Measurements from ENCODE around the gene BFSP1. TPM values are rescaled to one million over a fixed set of nuclear protein-coding genes. Genes with fewer than 3 reads are reported as not detected.

BFSP1 gene
- total RNA-seq, 4 donors from 2014 or later, result 0.18 to 0.46 TPM; not detected in 2

DNA sequence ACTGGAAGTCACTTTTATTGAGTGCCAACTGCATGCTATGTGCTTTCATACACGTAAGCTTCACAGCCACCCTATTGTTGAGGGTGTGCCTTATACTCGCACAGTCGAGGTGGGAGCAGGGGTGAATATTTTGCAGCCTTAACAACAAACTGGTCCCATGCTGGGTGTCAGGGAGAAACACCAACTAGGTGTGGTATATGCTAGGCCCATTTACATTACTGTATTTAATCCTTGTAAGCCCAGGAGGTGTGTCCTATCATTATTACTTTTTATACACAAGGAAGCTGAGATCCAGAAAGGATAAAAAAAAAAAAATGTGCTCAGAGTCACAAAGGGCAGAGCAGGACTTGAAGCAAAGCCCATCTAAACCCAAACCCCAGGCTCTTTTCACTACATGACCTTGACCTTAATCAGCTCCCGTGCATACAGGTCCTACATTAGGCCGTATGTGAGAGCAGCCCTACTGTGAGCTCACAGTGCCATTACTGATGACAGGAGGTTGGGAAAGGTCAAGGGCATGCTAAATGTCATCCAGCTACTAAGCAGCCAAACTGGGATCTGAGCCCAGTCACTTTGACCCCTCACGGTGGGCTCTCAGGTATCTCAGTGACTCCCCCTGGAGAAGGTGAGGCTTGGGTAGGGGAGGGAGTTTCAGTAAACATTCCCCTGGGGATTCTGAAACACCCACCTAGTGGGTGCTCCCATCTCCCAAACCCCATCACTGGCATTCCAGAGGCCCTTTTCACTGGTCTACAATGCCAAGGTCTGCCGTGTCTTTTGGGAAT is 61.7 kb downstream of the BFSP1 start:
- Histone ChIP-seq H3K9me3 (no peaks in the 10 kb centered on the region), H3K36me3 (no peaks in the 10 kb centered on the region), H3K27ac (no peak overlapping the region), H3K4me3 (no peak overlapping the region), H3K4me1 (no peaks in the 10 kb centered on the region), H3K27me3 (no peaks in the 10 kb centered on the region)
- DNase-seq, result no peak
- in situ Hi-C loops (cut with MboI; ENCODE audit: low sequenced_read_pairs in 4 of 4), result no loop called here
- TF ChIP-seq, protein P1, sequence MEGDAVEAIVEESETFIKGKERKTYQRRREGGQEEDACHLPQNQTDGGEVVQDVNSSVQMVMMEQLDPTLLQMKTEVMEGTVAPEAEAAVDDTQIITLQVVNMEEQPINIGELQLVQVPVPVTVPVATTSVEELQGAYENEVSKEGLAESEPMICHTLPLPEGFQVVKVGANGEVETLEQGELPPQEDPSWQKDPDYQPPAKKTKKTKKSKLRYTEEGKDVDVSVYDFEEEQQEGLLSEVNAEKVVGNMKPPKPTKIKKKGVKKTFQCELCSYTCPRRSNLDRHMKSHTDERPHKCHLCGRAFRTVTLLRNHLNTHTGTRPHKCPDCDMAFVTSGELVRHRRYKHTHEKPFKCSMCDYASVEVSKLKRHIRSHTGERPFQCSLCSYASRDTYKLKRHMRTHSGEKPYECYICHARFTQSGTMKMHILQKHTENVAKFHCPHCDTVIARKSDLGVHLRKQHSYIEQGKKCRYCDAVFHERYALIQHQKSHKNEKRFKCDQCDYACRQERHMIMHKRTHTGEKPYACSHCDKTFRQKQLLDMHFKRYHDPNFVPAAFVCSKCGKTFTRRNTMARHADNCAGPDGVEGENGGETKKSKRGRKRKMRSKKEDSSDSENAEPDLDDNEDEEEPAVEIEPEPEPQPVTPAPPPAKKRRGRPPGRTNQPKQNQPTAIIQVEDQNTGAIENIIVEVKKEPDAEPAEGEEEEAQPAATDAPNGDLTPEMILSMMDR (IDR thresholded peaks at IDR 0.05 in 4 of 5, conservative IDR thresholded peaks at IDR 0.05 in 1 of 5), result no peak
- TF ChIP-seq POLR2A (IDR thresholded peaks at IDR 0.05), result no peak
- intact Hi-C loops (cut with DNase I; ENCODE audit: low total_unique reads), result no loop called here
- no peak for ATAC-seq

DNA sequence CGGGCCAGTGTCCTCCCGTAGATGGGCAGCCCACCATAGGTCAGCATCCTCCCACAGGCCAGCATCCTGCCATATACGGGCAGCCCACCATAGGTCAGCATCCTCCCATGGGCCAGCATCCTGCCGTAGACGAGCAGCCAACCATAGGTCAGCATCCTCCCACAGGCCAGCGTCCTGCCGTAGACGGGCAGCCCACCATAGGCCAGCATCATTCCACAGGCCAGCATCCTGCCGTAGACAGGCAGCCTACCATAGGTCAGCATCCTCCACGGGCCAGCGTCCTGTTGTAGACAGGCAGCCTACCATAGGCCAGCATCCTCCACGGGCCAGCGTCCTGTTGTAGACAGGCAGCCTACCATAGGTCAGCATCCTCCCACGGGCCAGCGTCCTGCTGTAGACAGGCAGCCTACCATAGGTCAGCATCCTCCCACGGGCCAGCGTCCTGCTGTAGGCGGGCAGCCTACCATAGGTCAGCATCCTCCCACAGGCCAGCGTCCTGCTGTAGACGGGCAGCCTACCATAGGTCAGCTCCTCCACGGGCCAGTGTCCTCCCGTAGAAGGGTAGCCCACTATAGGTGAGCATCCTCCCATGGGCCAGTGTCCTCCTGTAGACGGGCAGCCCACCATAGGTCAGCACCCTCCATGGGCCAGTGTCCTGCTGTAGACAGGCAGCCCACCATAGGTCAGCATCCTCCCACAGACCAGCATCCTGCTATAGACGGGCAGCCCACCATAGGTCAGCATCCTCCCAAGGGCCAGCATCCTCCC is 62.9 kb downstream of the BFSP1 start:
- no peaks in the 10 kb centered on the region for H3K9me3 ChIP-seq
- in situ Hi-C loops (cut with MboI; ENCODE audit: low sequenced_read_pairs in 4 of 4), result no loop called here
- TF ChIP-seq POLR2A (IDR thresholded peaks at IDR 0.05), result no peak
- TF ChIP-seq, protein P1 (IDR thresholded peaks at IDR 0.05 in 4 of 5, conservative IDR thresholded peaks at IDR 0.05 in 1 of 5), result no peak
- intact Hi-C loops (cut with DNase I; ENCODE audit: low total_unique reads), result no loop called here
- H3K4me3 ChIP-seq, result no peak overlapping the region
- H3K4me1 ChIP-seq, result no peaks in the 10 kb centered on the region
- no peak overlapping the region for H3K27ac ChIP-seq
- H3K27me3 ChIP-seq, result no peaks in the 10 kb centered on the region
- ATAC-seq (no peak), DNase-seq (no peak)
- H3K36me3 ChIP-seq, result no peaks in the 10 kb centered on the region

DNA sequence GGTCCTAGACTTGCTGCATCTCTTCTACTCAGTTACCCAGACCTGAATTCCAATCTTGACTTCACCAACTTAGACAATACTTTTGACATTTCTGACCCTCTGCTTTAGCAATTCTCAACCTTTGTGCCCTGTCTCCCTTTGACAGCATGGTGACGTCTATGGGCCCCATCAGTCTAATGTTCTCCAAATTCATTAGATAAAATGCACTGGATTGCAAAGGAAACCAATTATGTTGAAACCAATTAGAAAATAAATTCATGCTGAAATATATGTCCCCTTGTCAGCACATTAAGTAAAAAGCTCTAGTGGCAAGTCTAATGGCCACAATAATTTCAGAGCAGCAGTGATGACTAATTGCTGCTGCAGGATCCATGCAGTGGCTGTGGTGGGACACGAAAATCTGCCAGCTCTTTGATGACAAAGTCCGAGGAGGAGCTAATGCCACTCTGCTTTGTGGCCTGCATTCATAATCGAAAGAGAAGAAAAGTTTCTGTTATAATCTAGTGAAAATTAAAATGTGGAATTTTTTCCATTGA is 64.0 kb downstream of the BFSP1 start:
- DNase-seq (no peak), ATAC-seq (no peak)
- Histone ChIP-seq H3K4me3 (no peak overlapping the region), H3K9me3 (no peaks in the 10 kb centered on the region), H3K4me1 (no peaks in the 10 kb centered on the region), H3K27me3 (no peaks in the 10 kb centered on the region), H3K36me3 (no peaks in the 10 kb centered on the region), H3K27ac (no peak overlapping the region)
- intact Hi-C loops (cut with DNase I; ENCODE audit: low total_unique reads), result no loop called here
- TF ChIP-seq, protein P1 (IDR thresholded peaks at IDR 0.05 in 4 of 5, conservative IDR thresholded peaks at IDR 0.05 in 1 of 5), result no peak
- no peak for TF ChIP-seq POLR2A (IDR thresholded peaks at IDR 0.05)
- in situ Hi-C loops (cut with MboI; ENCODE audit: low sequenced_read_pairs in 4 of 4), result no loop called here

DNA sequence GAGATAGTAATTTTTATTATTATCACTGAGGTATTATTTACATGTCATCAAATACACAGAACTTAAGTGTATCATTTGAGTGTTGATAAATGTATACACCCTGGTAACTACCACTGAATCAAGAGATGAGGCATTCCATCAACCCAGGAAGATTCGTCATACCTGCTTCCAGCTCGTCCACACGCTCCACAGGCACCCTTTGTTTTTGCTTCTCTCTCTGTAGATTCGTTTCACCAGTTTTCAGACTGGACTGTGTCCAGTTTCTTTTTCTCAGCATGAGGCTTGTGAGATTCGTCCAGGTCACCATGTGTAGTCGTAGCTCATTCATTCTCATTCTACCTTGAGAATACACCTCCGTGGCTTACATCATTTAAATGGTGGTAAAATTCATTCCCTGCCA is 64.5 kb downstream of the BFSP1 start:
- Histone ChIP-seq H3K27me3 (no peaks in the 10 kb centered on the region), H3K4me3 (no peak overlapping the region), H3K27ac (no peak overlapping the region), H3K36me3 (no peaks in the 10 kb centered on the region), H3K4me1 (no peaks in the 10 kb centered on the region), H3K9me3 (no peaks in the 10 kb centered on the region)
- no peak for TF ChIP-seq POLR2A (IDR thresholded peaks at IDR 0.05)
- TF ChIP-seq, protein P1 (IDR thresholded peaks at IDR 0.05 in 4 of 5, conservative IDR thresholded peaks at IDR 0.05 in 1 of 5), result no peak
- intact Hi-C loops (cut with DNase I; ENCODE audit: low total_unique reads), result no loop called here
- DNase-seq (no peak), ATAC-seq (no peak)
- in situ Hi-C loops (cut with MboI; ENCODE audit: low sequenced_read_pairs in 4 of 4), result no loop called here
